Dendritic cell treated with granulocyte-macrophage colony-stimulating factor and Interleukin-4, amounts not matched to agents 40 ng/mL and 50 ng/mL, for 4 days (primary cell): Measurements from ENCODE around the gene CAPZB.

Source experiments
- H3K27ac Mint-ChIP-seq: one replicate; pipeline ENCODE4 v1.8.0; 2022; ENCODE audit warnings: mild to moderate bottlenecking, mixed read lengths
- H3K27me3 Mint-ChIP-seq: one replicate; pipeline ENCODE4 v1.8.0; 2022; ENCODE audit warnings: mild to moderate bottlenecking, mixed read lengths
- H3K36me3 Mint-ChIP-seq: one replicate; pipeline ENCODE4 v1.8.0; 2022; ENCODE audit warnings: low read depth, mixed read lengths
- H3K4me1 Mint-ChIP-seq: one replicate; pipeline ENCODE4 v1.8.0; 2022; ENCODE audit warnings: low read depth, mixed read lengths
- H3K4me3 Mint-ChIP-seq: one replicate; pipeline ENCODE4 v1.8.0; 2022; ENCODE audit warnings: mild to moderate bottlenecking, moderate library complexity, mixed read lengths
- H3K9me3 Mint-ChIP-seq: one replicate; pipeline ENCODE4 v1.8.0; 2022; ENCODE audit warnings: mixed read lengths
- intact Hi-C: fragments of 100-400 bp; cut with micrococcal nuclease; formaldehyde crosslinking; loops from one replicate; pipeline ENCODE4 v1.15.0; 2022

Gene CAPZB

GRCh38 chr1:19457607-19458006 lies 27.7 kb downstream of the CAPZB start:
- no peaks in the 10 kb centered on the region for H3K9me3 Mint-ChIP-seq
- peaks cover 74% of the 10 kb centered on the region for H3K4me1 Mint-ChIP-seq
- no peak overlapping the region for H3K4me3 Mint-ChIP-seq
- H3K27me3 Mint-ChIP-seq = no peaks in the 10 kb centered on the region
- H3K27ac Mint-ChIP-seq = peak overlapping the region; percentile 95
- peaks cover 53% of the 10 kb centered on the region for H3K36me3 Mint-ChIP-seq
- intact Hi-C loops = no loop called here

- Mint-ChIP-seq H3K4me3 (no peak overlapping the region), H3K27ac (peak overlapping the region; percentile 95), H3K27me3 (no peaks in the 10 kb centered on the region), H3K9me3 (no peaks in the 10 kb centered on the region), H3K36me3 (peaks cover 59% of the 10 kb centered on the region), H3K4me1 (peaks cover 80% of the 10 kb centered on the region)
- intact Hi-C loops = no loop called here
Measured at GRCh38 chr1:19456968-19457441, 28.3 kb downstream of the CAPZB start.

GRCh38 chr1:19455353-19455752 lies 30.0 kb downstream of the CAPZB start:
- no peaks in the 10 kb centered on the region for H3K27me3 Mint-ChIP-seq
- peaks cover 89% of the 10 kb centered on the region for H3K4me1 Mint-ChIP-seq
- peak overlapping the region; percentile 95 for H3K27ac Mint-ChIP-seq
- H3K4me3 Mint-ChIP-seq = no peak overlapping the region
- intact Hi-C loops = no loop called here
- H3K9me3 Mint-ChIP-seq = no peaks in the 10 kb centered on the region
- peaks cover 58% of the 10 kb centered on the region for H3K36me3 Mint-ChIP-seq

- peak overlapping the region; percentile 95 for H3K27ac Mint-ChIP-seq
- peaks cover 54% of the 10 kb centered on the region for H3K36me3 Mint-ChIP-seq
- H3K4me1 Mint-ChIP-seq = peaks cover 89% of the 10 kb centered on the region
- H3K9me3 Mint-ChIP-seq = no peaks in the 10 kb centered on the region
- intact Hi-C loops = no loop called here
- H3K4me3 Mint-ChIP-seq = peak overlapping the region; percentile 55
- no peaks in the 10 kb centered on the region for H3K27me3 Mint-ChIP-seq
Measured at GRCh38 chr1:19454265-19455146, 30.8 kb downstream of the CAPZB start.

- H3K9me3 Mint-ChIP-seq = no peaks in the 10 kb centered on the region
- no peaks in the 10 kb centered on the region for H3K27me3 Mint-ChIP-seq
- H3K4me1 Mint-ChIP-seq = peaks cover 89% of the 10 kb centered on the region
- peaks cover 54% of the 10 kb centered on the region for H3K36me3 Mint-ChIP-seq
- peak overlapping the region; percentile 55 for H3K4me3 Mint-ChIP-seq
- H3K27ac Mint-ChIP-seq = peak overlapping the region; percentile 95
- intact Hi-C loops = no loop called here
Measured at GRCh38 chr1:19453741-19454201, 31.6 kb downstream of the CAPZB start.

GRCh38 chr1:19452221-19452663 lies 33.1 kb downstream of the CAPZB start:
- H3K4me3 Mint-ChIP-seq = no peak overlapping the region

GRCh38 chr1:19450811-19451515 lies 34.4 kb downstream of the CAPZB start:
- Mint-ChIP-seq H3K27ac (peak overlapping the region; percentile 95), H3K4me1 (peaks cover 94% of the 10 kb centered on the region), H3K9me3 (no peaks in the 10 kb centered on the region), H3K4me3 (peak overlapping the region; percentile 53), H3K27me3 (no peaks in the 10 kb centered on the region), H3K36me3 (peaks cover 57% of the 10 kb centered on the region)
- intact Hi-C loops = no loop called here

More at GRCh38 chr1:19452221-19452663, 33.1 kb downstream of the CAPZB start:
- Mint-ChIP-seq H3K36me3 (peaks cover 60% of the 10 kb centered on the region), H3K4me1 (peaks cover 94% of the 10 kb centered on the region), H3K27ac (peak overlapping the region; percentile 95), H3K27me3 (no peaks in the 10 kb centered on the region), H3K9me3 (no peaks in the 10 kb centered on the region)
- intact Hi-C loops = no loop called here

- intact Hi-C loops = loop anchor here (5.0 kb wide), 1 partner anchor 33 kb away; no protein-coding TSS in a partner anchor
- peaks cover 94% of the 10 kb centered on the region for H3K4me1 Mint-ChIP-seq
- no peaks in the 10 kb centered on the region for H3K27me3 Mint-ChIP-seq
- H3K9me3 Mint-ChIP-seq = no peaks in the 10 kb centered on the region
- H3K27ac Mint-ChIP-seq = peak overlapping the region; percentile 95
- peaks cover 65% of the 10 kb centered on the region for H3K36me3 Mint-ChIP-seq
- peak overlapping the region; percentile 60 for H3K4me3 Mint-ChIP-seq
Measured at GRCh38 chr1:19449454-19450228, 35.7 kb downstream of the CAPZB start.

- Mint-ChIP-seq H3K4me1 (peaks cover 93% of the 10 kb centered on the region), H3K9me3 (no peaks in the 10 kb centered on the region), H3K36me3 (peaks cover 71% of the 10 kb centered on the region), H3K27ac (peak overlapping the region; percentile 95), H3K27me3 (no peaks in the 10 kb centered on the region), H3K4me3 (peak overlapping the region; percentile 60)
- intact Hi-C loops = loop anchor here (5.0 kb wide), 1 partner anchor 34 kb away; no protein-coding TSS in a partner anchor
Measured at GRCh38 chr1:19448491-19449439, 36.6 kb downstream of the CAPZB start.

- Mint-ChIP-seq H3K27me3 (no peaks in the 10 kb centered on the region), H3K36me3 (peaks cover 76% of the 10 kb centered on the region), H3K9me3 (no peaks in the 10 kb centered on the region), H3K4me3 (no peak overlapping the region), H3K27ac (peak overlapping the region; percentile 95), H3K4me1 (peaks cover 91% of the 10 kb centered on the region)
- intact Hi-C loops = loop anchor here (5.0 kb wide), 1 partner anchor 35 kb away; no protein-coding TSS in a partner anchor
Measured at GRCh38 chr1:19447550-19447949, 37.8 kb downstream of the CAPZB start.

- Mint-ChIP-seq H3K4me1 (peaks cover 79% of the 10 kb centered on the region), H3K9me3 (no peaks in the 10 kb centered on the region), H3K4me3 (no peak overlapping the region), H3K27me3 (no peaks in the 10 kb centered on the region), H3K27ac (peak overlapping the region; percentile 74), H3K36me3 (peaks cover 84% of the 10 kb centered on the region)
- intact Hi-C loops = loop anchor here (5.0 kb wide), 1 partner anchor 37 kb away; no protein-coding TSS in a partner anchor
Measured at GRCh38 chr1:19445417-19446342, 39.7 kb downstream of the CAPZB start.
